Ramos (cell line): ENCODE data around the gene MARCHF9.

ENCODE experiments used
- in situ Hi-C: fragments of 300-500 bp; cut with MboI; formaldehyde crosslinking; loops from one replicate; pipeline ENCODE4 v1.14.3; 2022; ENCODE audit warnings: low sequenced_read_pairs; ENCODE audit not compliant: unreplicated experiment

Gene MARCHF9

DNA sequence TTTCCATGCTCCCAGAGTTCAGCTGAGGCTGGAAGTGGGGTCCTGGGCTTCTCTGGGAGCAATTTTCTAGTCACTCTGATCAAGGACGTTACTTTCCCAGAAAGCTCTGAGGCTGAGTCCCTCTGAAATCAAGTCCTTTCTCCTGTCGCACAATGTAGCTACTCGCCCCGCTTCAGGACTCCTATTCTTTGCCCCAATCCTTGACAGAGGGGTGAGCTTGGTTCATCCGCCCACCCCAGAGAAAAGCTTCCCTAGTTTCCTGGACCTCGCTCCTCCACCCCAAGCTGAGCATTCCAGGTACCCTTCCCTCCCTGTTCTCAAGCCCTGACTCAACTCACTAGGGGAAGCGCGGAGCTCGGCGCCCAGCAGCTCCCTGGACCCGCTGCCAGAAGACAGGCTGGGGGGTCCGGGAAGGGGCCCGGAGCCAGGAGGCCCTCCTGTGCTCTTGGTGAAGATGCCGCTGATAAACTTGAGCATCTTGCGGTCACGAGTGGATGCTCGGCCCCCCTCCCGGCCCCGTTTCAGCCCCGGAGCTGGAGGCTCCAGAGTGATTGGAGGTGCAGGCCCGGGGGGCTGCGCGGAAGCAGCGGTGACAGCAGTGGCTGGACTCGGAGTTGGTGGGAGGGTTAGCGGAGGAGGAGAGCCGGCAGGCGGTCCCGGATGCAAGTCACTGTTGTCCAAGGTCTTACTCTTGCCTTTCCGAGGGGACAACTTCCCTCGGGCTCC lies 18.0 kb upstream of the MARCHF9 start:
- in situ Hi-C loops: no loop called here

DNA sequence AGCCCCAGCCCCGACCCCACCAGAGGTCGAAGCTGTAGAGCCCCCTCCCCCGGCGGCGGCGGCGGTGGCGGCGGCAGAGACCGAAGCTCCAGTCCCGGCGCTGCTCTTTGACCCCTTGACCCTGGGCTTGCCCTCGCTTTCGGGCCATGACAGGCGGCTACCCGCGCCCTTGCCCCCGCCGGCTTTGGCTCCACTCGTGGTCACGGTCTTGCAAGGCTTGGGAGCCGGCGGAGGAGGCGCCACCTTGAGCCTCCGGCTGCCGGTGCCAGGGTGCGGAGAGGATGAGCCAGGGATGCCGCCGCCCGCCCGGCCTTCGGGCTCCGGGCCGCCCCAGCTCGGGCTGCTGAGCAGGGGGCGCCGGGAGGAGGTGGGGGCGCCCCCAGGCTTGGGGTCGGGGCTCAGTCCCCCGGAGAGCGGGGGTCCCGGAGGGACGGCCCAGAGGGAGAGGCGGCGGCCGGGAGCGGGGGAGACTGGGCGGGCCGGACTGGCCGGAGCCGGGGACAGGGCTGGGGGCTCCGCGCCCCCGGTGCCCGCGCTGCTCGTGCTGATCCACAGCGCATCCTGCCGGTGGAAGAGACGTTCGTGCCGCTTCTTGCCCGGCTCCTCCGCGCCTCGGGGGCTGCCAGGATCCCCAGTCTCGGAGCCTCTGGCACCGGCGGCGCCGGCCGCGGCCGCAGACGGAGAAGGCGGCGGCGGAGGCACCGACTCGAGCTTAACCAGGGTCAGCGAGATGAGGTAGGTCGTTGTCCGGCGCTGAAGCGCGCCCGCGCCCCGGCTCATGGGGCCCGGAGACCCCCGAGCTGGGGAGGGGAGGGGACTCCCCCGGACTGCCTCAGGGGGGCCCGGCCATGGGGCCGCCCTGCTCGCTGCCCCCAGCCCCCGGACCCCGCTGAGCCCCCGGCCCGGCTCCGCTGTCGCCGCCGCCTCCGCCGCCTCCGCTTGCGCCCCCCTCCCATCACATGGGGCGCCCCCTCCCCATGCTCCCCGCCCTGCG lies 17.1 kb upstream of the MARCHF9 start:
- in situ Hi-C loops: no loop called here

DNA sequence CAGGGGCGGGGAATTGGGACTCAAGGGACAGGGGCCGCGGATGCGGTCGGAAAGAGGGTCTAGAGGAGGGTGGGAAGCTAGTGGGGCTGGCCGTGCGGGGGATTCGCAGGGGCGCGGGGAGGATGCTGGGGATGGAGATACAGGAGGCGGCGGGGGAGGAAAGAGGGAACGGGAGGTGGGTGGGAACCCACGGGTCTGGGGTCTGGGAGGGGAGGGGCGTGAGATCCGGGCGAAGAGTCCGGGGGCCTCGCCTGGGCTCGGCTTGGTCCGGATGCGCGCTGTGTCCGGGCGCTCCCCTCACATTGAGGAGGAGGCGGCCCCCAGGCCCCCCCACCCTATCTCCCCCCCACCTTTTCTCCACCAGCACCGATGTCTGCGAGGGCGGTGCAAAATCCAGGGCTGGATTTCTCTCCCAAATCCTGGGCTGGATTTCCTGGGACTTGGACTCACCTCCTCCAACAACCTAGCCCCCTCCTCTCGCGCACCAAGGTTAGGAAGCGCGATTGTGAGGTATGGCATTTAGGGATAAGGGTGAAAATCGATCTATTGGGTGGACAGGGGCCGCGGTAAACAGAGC lies 16.2 kb upstream of the MARCHF9 start, which contains the start of gene AGAP2:
TSS of gene AGAP2 (minus strand) at position 82 of the 577 bp plus-strand sequence. CDS start 496 bp downstream, outside the sequence.
- in situ Hi-C loops: no loop called here

DNA sequence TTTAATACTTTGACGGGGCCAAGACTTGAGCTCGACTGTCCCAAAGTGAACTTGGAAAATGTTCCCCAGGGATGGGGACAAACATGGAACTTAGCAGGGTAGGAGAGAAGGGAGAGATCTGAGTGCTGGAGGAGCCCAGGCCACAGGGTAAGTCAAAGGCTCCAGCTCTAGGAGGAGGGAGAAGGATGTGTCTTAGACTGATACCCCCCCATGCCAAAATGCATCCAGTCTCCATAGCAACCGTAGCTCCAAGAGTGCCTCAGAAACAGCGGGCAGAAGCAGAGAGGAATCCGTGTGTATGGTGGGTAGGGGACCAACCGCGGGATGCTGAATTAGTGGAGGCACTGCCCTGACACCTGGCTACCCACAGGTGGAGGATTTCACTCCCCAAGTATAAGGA lies 15.5 kb upstream of the MARCHF9 start:
- in situ Hi-C loops: no loop called here

DNA sequence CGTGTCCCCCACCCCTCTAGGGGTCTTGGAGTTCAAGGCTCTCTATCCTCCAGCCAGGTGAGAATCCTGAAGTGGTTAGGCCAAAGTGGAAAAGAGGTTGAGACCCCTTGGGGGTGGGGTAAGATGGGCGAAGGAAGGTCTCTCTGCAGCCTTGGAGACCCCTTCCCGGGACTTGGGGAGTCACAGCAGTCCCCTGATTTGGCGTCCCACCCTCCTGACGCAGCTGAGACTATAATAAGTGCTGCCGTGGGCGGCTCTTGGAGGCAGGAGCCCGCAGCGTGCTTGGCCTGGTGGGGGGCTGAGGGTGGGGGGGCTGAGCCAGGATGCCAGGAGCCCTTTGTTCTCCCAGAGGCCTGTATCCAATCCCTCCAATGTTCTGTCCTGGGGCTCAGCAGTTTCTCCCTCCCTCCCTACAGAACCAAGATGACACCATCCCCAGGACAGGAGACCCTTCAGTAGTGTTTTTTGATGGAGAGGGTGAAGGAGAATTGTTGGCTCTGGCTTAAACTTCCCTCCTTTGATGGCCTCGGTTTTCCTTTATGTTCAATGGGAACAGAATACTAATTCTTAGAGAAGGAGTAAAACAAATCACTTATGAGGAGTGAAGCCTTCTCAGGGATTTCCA lies 14.9 kb upstream of the MARCHF9 start:
- in situ Hi-C loops: no loop called here

DNA sequence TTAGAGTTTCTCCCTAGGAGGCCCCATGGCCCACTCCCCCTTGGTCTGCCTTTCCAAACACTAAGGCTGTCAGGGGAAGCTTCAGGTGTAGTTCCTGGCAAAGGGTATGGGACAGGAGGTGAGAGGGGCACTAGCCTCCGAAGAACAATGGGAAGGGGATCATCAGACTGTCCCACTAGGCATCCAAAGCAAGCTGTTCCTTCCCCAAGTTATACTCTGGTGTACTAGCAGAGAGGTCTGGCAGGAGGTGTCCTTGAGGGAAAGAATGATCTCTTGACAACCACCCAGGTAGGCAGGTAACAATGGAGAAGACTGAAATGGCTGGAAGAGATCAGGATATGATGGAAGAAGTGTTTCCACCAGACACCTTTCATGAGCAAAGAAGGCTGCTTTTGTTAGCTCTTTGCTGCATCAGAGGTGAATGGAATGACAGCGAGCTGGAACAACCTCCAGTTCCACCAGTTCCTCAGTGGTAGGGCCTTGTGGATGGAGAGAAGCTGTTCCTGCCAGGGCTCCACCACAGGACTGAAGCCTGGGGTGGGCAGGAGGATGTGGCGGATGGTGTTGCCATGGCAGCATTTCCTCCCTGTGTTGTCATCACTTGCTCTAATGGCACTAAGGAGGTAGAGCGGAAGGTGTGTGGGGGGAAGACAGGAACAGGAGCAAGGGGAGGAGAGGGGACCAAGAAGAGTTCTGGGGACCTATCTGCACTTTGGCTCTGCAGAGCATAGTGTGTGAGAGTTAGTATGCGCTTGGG lies 14.1 kb upstream of the MARCHF9 start:
- in situ Hi-C loops: no loop called here

DNA sequence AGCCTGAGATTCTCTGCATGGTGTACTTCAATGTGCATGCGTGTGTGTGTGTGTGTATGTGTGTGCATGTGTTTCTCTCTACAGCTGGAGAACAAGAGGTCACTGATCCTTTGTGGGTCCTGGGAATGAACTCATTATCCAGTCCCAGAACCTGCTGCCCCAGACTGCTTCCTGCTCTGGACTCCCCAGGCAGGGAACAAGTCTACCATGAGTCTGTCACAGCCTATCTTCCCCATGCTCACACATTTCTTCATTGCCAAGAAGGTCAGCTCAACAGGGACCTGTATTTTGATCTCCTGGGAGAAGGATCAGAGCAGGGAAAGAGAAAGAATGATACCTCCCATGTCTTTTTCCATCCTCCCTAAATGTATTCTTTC lies 13.5 kb upstream of the MARCHF9 start:
- in situ Hi-C loops: no loop called here

DNA sequence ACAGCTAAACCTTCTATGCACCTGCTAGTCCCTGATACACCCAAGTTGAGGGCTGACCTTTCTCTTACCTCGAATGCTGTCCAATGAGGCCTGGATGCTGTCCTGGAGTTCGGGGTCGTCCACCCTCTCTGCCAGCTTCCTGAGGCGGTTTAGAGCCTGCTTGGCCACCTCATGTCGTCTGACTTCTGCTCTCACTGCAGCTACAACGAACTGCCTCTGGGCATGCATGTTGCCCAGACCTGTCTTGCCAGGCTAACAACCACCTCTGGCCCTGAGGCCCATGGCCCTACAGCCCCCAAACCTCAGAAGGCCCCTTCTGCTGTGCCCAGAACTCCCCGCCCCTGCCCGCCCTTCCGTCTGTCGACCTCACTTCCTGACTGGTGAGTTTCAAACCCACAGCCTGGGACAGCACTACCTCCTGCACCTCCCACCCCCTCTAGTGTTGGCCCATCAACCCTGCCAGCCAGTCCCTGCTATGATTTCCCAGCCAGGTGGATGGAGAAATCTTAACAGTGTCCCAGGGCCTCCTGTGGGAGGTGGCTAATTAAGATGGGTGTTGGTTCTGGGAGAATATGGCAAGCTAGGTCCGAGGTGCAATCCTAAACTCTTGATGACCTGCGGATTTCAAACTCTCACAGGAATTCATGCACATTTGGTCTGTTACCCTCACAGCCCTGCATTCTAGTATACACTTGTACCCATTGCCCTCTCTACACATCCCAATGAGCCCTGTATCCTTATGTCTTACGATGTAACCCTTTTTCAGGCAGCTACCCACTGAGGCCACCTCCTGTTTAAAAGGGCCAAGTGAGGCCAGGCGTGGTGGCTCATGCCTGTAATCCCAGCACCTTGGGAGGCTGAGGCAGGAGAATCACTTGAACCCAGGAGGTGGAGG lies 12.8 kb upstream of the MARCHF9 start:
- in situ Hi-C loops: no loop called here

DNA sequence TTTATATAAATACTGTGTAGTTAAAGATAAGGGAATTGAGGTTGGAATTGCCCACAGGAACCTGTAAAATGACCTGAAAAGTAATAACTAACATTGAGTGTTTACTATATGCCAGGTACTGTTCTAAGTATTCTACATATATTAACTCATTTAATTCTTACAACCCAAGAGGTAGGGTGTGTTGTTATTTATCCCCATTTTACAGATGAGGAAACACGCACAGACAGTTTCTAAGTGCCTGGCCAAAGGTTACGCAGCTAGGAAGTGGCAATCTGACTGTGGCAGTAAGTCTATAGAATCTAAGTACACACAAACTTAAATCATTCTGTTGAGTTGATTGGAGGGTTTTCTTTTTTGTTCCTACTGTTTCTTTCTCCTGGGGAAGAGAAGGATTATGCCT lies 11.1 kb upstream of the MARCHF9 start:
- in situ Hi-C loops: no loop called here

DNA sequence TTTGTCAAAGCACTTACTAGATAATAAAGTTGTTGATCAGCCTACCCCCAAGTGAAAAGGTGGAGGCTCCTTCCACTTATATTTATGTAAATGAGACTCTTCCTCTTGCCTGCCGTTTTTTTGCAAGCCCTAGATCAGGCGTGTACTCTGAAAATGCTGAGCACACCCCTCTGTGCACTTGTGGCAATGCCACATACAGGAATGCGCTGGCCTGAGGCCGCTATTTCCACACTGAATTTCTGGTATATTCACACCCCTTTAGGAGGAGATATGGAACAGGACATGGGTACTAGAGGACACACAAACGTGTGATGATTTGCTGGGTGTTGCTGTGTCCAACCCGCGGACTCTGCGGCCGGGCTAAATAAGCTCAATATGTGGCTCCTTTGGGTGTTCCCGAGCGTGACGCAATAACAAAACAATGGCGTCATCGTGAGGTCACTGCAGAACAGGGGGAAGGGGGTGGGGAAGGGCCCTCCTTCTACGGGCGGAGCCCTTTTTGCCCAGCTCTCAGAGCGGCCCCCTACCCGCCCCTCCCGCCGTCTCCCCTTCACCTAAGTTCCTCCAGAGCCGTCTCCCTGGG lies 10.6 kb upstream of the MARCHF9 start:
- in situ Hi-C loops: no loop called here

DNA sequence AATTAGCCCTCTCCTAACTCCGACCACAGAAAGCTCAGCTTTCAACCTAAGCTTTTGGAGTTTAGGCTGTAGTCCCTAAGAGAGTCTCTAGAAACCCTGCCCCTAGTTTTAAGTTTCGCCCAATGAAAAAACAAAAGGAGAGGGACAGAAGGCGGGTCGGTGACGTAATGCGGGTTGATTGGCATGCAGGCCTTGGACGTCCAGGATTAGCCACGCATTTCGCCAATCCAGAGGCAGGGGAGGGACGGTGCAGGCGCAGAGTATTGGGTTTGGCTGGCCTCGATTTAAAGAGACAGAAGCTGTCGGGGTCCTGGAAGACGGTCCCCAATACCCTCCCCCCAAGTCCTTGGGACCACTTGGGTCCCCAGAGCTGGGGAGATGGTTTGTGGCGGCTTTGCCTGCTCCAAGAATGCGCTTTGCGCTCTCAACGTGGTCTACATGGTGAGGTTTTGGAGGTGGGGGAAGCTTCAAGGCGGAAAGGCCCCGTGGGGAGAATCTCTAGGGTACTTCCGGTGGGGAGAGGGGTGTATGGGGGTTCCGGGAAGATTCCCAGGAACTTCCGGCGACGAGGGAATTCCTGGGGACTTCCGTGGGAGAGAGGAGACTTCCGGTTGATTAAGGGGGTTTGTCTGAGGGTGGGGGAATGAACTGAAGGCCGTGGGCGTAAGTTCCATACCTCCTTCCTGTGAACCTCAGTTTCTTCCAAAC lies 10.0 kb upstream of the MARCHF9 start, which contains the start of gene TSPAN31:
TSS of gene TSPAN31 (plus strand) at position 263 of the 708 bp plus-strand sequence. CDS start at position 379, 116 bp downstream.
- in situ Hi-C loops: no loop called here

DNA sequence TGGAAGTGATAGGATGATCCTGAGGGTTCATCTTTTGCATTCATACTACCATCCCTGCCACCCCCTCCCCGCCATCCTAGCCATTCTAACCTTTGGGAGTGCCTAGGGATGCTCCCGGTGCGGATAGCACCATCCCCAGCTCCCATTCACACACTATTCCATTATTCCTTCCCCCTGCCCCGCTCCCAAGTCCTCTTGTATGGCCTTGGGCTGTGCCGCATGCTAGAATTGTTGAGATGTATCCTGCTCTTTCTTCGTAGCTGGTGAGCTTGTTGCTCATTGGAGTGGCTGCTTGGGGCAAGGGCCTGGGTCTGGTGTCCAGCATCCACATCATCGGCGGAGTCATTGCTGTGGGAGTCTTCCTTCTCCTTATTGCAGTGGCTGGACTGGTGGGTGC lies 9.4 kb upstream of the MARCHF9 start:
- in situ Hi-C loops: no loop called here

DNA sequence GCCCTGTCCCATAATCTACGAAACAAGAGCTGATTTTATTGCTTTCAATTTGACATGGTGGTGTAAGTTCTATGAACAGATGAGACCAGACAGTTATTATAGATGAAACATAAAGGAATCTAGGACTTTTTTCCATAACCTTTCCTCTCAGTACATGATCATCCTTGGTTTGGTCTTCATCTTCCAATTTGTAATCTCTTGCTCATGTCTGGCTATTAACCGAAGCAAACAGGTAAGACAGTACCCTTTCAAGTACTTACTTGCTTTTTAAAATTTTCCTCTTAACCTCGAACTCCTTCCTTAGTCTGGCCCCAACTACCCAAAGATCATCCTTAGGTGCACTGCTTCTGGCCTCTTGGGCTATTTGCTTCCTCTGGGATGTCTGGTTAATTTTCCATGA lies 8.9 kb upstream of the MARCHF9 start:
- in situ Hi-C loops: no loop called here

DNA sequence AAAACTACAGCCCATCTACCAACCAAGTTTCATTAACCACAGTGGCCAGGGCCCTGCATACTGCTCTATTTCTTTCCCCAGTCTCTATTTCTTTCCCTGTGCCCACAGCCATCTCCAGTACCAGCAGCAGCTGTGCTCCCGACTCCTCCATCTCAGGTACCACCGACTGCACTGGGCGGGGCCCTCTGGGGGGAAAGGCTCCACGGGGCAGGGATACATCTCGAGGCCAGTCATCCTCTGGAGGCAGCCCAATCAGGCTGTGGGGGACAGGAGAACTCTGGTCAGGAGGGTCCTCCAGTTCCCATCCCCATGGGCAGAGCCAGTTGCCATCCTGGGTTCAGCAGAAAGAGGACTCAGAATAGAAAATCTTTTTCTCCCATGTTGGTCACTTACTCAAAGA lies 5.8 kb upstream of the MARCHF9 start:
- in situ Hi-C loops: no loop called here

DNA sequence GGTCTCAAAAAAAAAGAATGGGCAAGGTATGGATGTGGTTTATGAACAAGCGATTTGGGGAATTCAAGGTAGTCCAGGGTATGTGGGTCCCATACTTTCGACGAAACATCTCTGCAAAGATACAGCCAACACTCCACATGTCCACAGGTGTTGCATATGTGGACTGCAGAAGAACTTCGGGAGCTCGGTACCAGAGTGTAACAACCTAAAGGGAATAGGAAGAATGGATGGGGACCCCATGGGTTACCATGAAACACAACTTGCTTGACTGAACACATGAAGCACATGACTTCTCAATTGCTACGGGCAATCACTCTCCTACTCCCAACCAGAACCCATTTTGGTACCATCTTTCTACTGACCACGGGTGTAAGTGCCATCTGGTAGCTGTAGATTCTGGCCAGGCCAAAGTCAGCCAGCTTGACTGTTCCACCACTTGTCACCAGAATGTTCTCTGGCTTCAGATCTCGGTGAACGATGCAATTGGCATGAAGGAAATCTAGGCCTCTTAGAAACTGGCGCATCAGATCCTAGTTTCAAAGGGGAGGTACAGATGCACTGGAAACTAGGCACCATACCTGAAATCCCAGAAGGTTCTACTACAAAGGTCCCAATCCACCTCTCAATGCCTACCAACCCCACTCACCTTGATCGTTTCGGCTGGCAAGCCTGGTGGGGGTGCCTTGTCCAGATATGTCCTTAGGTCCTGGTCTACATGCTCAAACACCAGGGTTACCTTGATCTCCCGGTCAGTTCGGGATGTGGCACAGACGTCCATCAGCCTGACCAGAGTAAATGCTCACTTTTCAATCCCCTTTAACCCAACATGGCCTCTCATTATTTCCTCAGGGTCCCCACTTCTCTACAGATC lies 4.1 kb upstream of the MARCHF9 start:
- in situ Hi-C loops: loop anchor here (25.0 kb wide), 1 partner anchor 513 kb away; the partner anchor contains the start of gene SHMT2

DNA sequence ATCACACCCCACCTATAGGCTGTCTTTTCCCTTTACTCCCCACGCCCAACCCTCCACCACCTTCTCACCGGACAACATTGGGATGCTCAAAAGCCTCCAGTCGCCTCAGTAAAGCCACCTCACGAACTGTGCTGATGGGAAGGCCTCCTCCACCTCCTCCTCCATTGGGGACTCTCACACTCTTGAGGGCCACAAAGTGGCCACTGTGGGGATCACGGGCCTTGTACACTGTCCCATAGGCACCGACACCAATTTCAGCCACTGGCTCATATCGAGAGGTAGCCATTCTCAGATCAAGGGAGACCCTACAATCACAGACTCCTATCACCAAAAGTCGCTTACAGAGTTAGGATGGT lies 3.5 kb upstream of the MARCHF9 start:
- in situ Hi-C loops: loop anchor here (25.0 kb wide), 1 partner anchor 514 kb away; the partner anchor contains the start of gene SHMT2
